ENCODE data around the gene TTBK1.

DNA sequence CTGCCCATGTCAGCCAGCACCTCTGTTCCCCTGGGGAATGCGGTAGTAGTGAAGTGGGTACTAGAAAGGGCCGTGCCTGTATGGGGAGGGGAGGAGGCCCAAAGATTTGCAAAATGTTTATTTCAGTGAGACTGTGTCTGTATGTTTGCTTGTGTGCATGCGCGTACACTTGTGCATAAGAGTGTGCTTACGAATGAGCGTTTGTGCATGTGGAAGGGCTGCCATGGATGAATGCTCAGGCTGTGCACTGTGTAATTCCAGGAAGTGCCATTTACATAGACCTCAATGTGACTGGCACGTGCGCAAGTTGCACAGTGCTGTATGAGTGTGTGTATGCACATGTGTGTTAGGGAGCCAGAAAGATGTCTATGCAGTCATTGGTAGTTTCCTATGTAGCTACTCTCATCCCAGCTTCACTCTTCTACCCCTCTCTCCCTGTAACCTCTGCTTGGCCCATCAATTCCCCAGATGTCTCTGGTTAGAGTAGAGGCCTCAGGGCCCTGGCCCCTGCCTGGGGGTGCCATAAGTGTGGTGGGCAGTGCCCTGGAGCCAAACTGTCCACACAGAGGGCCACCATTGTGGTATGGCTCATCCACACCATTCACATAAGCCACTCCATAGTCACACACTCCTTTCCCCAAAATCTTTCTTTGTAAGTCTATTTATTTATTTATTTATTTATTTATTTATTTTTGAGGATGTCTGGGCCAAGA is 28.0 kb downstream of the TTBK1 start:
- TF ChIP-seq, protein P1, sequence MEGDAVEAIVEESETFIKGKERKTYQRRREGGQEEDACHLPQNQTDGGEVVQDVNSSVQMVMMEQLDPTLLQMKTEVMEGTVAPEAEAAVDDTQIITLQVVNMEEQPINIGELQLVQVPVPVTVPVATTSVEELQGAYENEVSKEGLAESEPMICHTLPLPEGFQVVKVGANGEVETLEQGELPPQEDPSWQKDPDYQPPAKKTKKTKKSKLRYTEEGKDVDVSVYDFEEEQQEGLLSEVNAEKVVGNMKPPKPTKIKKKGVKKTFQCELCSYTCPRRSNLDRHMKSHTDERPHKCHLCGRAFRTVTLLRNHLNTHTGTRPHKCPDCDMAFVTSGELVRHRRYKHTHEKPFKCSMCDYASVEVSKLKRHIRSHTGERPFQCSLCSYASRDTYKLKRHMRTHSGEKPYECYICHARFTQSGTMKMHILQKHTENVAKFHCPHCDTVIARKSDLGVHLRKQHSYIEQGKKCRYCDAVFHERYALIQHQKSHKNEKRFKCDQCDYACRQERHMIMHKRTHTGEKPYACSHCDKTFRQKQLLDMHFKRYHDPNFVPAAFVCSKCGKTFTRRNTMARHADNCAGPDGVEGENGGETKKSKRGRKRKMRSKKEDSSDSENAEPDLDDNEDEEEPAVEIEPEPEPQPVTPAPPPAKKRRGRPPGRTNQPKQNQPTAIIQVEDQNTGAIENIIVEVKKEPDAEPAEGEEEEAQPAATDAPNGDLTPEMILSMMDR (IDR thresholded peaks at IDR 0.05) = no peak
- TF ChIP-seq, protein P2, sequence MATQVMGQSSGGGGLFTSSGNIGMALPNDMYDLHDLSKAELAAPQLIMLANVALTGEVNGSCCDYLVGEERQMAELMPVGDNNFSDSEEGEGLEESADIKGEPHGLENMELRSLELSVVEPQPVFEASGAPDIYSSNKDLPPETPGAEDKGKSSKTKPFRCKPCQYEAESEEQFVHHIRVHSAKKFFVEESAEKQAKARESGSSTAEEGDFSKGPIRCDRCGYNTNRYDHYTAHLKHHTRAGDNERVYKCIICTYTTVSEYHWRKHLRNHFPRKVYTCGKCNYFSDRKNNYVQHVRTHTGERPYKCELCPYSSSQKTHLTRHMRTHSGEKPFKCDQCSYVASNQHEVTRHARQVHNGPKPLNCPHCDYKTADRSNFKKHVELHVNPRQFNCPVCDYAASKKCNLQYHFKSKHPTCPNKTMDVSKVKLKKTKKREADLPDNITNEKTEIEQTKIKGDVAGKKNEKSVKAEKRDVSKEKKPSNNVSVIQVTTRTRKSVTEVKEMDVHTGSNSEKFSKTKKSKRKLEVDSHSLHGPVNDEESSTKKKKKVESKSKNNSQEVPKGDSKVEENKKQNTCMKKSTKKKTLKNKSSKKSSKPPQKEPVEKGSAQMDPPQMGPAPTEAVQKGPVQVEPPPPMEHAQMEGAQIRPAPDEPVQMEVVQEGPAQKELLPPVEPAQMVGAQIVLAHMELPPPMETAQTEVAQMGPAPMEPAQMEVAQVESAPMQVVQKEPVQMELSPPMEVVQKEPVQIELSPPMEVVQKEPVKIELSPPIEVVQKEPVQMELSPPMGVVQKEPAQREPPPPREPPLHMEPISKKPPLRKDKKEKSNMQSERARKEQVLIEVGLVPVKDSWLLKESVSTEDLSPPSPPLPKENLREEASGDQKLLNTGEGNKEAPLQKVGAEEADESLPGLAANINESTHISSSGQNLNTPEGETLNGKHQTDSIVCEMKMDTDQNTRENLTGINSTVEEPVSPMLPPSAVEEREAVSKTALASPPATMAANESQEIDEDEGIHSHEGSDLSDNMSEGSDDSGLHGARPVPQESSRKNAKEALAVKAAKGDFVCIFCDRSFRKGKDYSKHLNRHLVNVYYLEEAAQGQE (IDR thresholded peaks at IDR 0.05) = no peak
- TF ChIP-seq ESRRA (IDR thresholded peaks at IDR 0.05; ENCODE audit: borderline replicate concordance, low read length) (no peak), MYC (IDR thresholded peaks at IDR 0.05; ENCODE audit: borderline replicate concordance, low read length) (no peak), EHMT2 (IDR thresholded peaks at IDR 0.05; ENCODE audit: low read depth) (no peak), ZC3H11A (IDR thresholded peaks at IDR 0.05) (no peak), PHF8 (IDR thresholded peaks at IDR 0.05; ENCODE audit: borderline replicate concordance, low read depth) (no peak), CEBPB (IDR thresholded peaks at IDR 0.05) (no peak), POLR2A (IDR thresholded peaks at IDR 0.05; ENCODE audit: low read length) (no peak), RAD21 (conservative IDR thresholded peaks at IDR 0.05 in 1 of 2, IDR thresholded peaks at IDR 0.05 in 1 of 2) (no peak), TP53 (CRISPR knock-in tag; IDR thresholded peaks at IDR 0.05) (no peak)

All from A549 (cell line).